Upper lobe of left lung (tissue), 4 donors: Measurements from ENCODE around the gene TBC1D16.

ENCODE experiments used
- POLR2A ChIP-seq, 4 donors: fragments of 450-650 bp; IDR thresholded peaks; one replicate each; pipeline ENCODE4 v1.5.1; 2016 to 2017; ENCODE audit warnings: antibody characterized with exemption in 4 of 4, mild to moderate bottlenecking in 2 of 4
- TF ChIP-seq, protein P1 (sequence below), 6 experiments: fragments of 450-650 bp in 4 of 6; fragments of 200-600 bp in 2 of 6; sonication (generic) in 2 of 6; IDR thresholded peaks; one replicate each; pipeline ENCODE4 v1.5.1; 2016 to 2019; ENCODE audit warnings: antibody characterized with exemption in 6 of 6

DNA sequence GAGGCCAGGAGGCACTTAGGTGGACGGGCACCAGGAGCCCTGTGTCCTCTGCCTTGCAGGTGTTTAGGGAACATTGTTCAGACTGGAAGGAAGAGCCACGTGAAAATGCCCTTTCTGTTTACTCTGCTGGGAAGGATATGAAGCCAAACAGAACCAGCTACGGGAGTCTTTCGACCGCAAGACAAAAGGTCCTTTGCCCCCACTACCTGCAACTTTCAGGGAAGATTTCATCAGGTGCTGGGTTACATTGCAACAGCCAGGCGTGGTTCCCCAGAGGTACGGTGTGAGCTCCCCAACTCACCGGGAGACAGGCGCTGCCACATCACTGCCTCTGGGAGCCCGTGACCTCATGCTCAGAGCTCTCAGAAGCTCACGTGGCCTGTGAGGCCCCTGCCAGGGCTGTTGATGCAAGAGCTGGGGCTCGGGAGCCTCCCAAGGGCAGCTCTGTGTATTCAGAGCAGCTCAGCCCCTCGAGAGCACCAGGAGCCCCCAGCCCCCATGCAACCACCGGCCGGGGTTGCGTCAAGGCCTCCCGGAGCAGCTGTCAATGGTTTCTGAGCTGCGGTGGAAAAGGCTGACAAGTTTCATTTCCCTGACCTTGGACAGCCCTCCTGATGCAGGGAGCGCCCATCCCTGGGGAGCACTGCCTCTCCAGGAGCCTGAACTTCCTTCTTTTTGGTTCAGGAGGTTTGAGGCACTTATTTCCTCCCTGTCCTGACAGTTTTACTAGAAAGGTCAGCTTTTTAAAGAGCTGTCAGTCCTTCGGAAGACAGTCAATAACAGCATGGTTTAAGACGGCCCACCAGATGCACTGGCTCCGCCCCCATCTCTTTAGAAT, 42.1 kb downstream of the TBC1D16 start:
- TF ChIP-seq, protein P1, sequence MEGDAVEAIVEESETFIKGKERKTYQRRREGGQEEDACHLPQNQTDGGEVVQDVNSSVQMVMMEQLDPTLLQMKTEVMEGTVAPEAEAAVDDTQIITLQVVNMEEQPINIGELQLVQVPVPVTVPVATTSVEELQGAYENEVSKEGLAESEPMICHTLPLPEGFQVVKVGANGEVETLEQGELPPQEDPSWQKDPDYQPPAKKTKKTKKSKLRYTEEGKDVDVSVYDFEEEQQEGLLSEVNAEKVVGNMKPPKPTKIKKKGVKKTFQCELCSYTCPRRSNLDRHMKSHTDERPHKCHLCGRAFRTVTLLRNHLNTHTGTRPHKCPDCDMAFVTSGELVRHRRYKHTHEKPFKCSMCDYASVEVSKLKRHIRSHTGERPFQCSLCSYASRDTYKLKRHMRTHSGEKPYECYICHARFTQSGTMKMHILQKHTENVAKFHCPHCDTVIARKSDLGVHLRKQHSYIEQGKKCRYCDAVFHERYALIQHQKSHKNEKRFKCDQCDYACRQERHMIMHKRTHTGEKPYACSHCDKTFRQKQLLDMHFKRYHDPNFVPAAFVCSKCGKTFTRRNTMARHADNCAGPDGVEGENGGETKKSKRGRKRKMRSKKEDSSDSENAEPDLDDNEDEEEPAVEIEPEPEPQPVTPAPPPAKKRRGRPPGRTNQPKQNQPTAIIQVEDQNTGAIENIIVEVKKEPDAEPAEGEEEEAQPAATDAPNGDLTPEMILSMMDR (IDR thresholded peaks at IDR 0.05) = no peak
- peak in 1 of 4 donors; percentile 6 for TF ChIP-seq POLR2A (IDR thresholded peaks at IDR 0.05)
